PC-3 (cell line): Measurements from ENCODE around the gene SLC25A4. TPM values are rescaled to one million over a fixed set of nuclear protein-coding genes. Genes with fewer than 3 reads are reported as not detected.

Experiments
- ATAC-seq: fragments of 200-7000 bp; cut with Tn5 transposase; 2 replicates; pipeline ENCODE4 v1.9.1; 2020; ENCODE audit warnings: mild to moderate bottlenecking, moderate library complexity
- BruUV-seq: library from RNA; stranded (reverse); fragments of 400-500 nt; replicated peaks from 2 replicates; lab custom pipeline; 2021; lab: Mats Ljungman, UMichigan
- CTCF ChIA-PET: fragments of 300-600 bp; sonication (Branson Sonifier 250); formaldehyde crosslinking; loops from one replicate; lab custom pipeline; 2022; ENCODE audit warnings: antibody characterized with exemption; lab: Charles Lee
- POLR2A ChIA-PET: fragments of 300-600 bp; sonication (Branson Sonifier 250); formaldehyde crosslinking; loops from one replicate; lab custom pipeline; 2022; ENCODE audit warnings: antibody characterized with exemption; ENCODE audit not compliant: unreplicated experiment; lab: Charles Lee
- DNase-seq: peaks from one replicate; pipeline ENCODE4 v3.0.0-alpha.2; 2015
- H2AFZ ChIP-seq: fragments of 300-600 bp; sonication (generic); 2 replicates; pipeline ENCODE4 v1.6.0; 2016; ENCODE audit warnings: antibody characterized with exemption, low read length
- H3F3A ChIP-seq: fragments of 300-600 bp; sonication (generic); one replicate; pipeline ENCODE4 v1.6.0; 2017; ENCODE audit warnings: antibody characterized with exemption, low read length, control low read depth, mild to moderate bottlenecking; ENCODE audit not compliant: unreplicated experiment
- H3K27ac ChIP-seq: fragments of 300-600 bp; sonication (generic); 2 replicates; pipeline ENCODE4 v1.5.1; 2016; ENCODE audit warnings: mild to moderate bottlenecking, low read length
- H3K27me3 ChIP-seq: fragments of 300-600 bp; sonication (generic); 2 replicates; pipeline ENCODE4 v1.6.1; 2016; ENCODE audit warnings: low read length, mixed read lengths
- H3K36me3 ChIP-seq: fragments of 300-600 bp; sonication (generic); 2 replicates; pipeline ENCODE4 v1.6.1; 2016; ENCODE audit warnings: low read depth, mixed run types, low read length, mixed read lengths
- H3K4me1 ChIP-seq: fragments of 300-600 bp; sonication (generic); 2 replicates; pipeline ENCODE4 v1.5.1; 2016; ENCODE audit warnings: low read length; ENCODE audit not compliant: insufficient read depth
- H3K4me2 ChIP-seq: fragments of 300-600 bp; sonication (generic); 2 replicates; pipeline ENCODE4 v1.6.0; 2016; ENCODE audit warnings: low read length
- H3K4me3 ChIP-seq: fragments of 300-600 bp; sonication (generic); 2 replicates; pipeline ENCODE4 v1.5.1; 2016; ENCODE audit warnings: mild to moderate bottlenecking, low read length, mixed read lengths
- H3K79me2 ChIP-seq: fragments of 300-600 bp; sonication (generic); 2 replicates; pipeline ENCODE4 v1.6.1; 2017; ENCODE audit warnings: low read length, mixed read lengths
- H3K9ac ChIP-seq: fragments of 300-600 bp; sonication (generic); 2 replicates; pipeline ENCODE4 v1.6.0; 2016; ENCODE audit warnings: mild to moderate bottlenecking, low read length
- H3K9me2 ChIP-seq: fragments of 300-600 bp; sonication (generic); replicated peaks from 2 replicates; pipeline ENCODE4 v1.6.1; 2016; ENCODE audit warnings: mixed run types, low read length, mixed read lengths
- H3K9me3 ChIP-seq: fragments of 300-600 bp; sonication (generic); 2 replicates; pipeline ENCODE4 v1.6.1; 2016; ENCODE audit warnings: low read length, mixed read lengths
- H4K20me1 ChIP-seq: fragments of 300-600 bp; sonication (generic); 2 replicates; pipeline ENCODE4 v1.6.1; 2016; ENCODE audit warnings: low read length, mixed read lengths
- CTCF ChIP-seq: fragments of 300-600 bp; sonication (generic); conservative IDR thresholded peaks from 2 replicates; pipeline ENCODE4 v1.5.1; 2017; ENCODE audit warnings: antibody characterized with exemption, low read depth, mild to moderate bottlenecking, low read length
- EZH2 ChIP-seq: fragments of 300-600 bp; sonication (generic); IDR thresholded peaks from one replicate; pipeline ENCODE4 v1.6.1; 2017; ENCODE audit warnings: antibody characterized with exemption, mild to moderate bottlenecking, low read length; ENCODE audit not compliant: unreplicated experiment
- EZH2phosphoT487 ChIP-seq: fragments of 300-600 bp; sonication (generic); IDR thresholded peaks from 2 replicates; pipeline ENCODE4 v1.6.1; 2018; ENCODE audit warnings: mild to moderate bottlenecking, antibody characterized with exemption, low read length, borderline replicate concordance
- intact Hi-C: fragments of 100-400 bp; cut with micrococcal nuclease; formaldehyde crosslinking; loops from 2 replicates; pipeline ENCODE4 v1.9.0; 2023
- total RNA-seq: library from RNA; depleted of rRNA; stranded (reverse); fragments of >200 nt; gene quantifications from 2 replicates; pipeline ENCODE4 v1.2.3, GENCODE V29; 2014

SLC25A4 gene
- total RNA-seq, 1 experiment from 2014 or later = 23.2 TPM

- H3F3A ChIP-seq = no peaks in the 10 kb centered on the region
- H3K27ac ChIP-seq = no peak overlapping the region
- H3K9me3 ChIP-seq = no peaks in the 10 kb centered on the region
- H3K27me3 ChIP-seq = no peaks in the 10 kb centered on the region
- DNase-seq = no peak
- no TSS peak for BruUV-seq
- no peak overlapping the region for H3K9ac ChIP-seq
- peaks cover 4% of the 10 kb centered on the region; the same call in 1 of the 2 replicates for H3K4me1 ChIP-seq
- intact Hi-C loops = no loop called here
- TF ChIP-seq EZH2 = no peak
- no peak for TF ChIP-seq CTCF
- no peak for TF ChIP-seq EZH2phosphoT487
- H4K20me1 ChIP-seq = no peaks in the 10 kb centered on the region
- H2AFZ ChIP-seq = no peak overlapping the region
- H3K36me3 ChIP-seq = no peaks in the 10 kb centered on the region
- no peak overlapping the region for H3K4me2 ChIP-seq
- no peak for ATAC-seq
- CTCF ChIA-PET = no interaction called here
- no peaks in the 10 kb centered on the region for H3K79me2 ChIP-seq
- POLR2A ChIA-PET = no interaction called here
- no peaks in the 10 kb centered on the region for H3K9me2 ChIP-seq
- H3K4me3 ChIP-seq = no peak overlapping the region
These were observed 32.7 kb upstream of the SLC25A4 start for GRCh38 chr4:185110375-185110823.

- ATAC-seq = peak; percentile 100
- CTCF ChIA-PET = interaction anchor here (0.5 to 0.9 kb wide), 5 partner anchors 9 to 72 kb away, joined by 3 to 11 read pairs (median 4); no protein-coding TSS in a partner anchor
- intact Hi-C loops = no loop called here
These were observed 31.0 kb upstream of the SLC25A4 start for GRCh38 chr4:185112104-185112503.

More at GRCh38 chr4:185112104-185112503, 31.0 kb upstream of the SLC25A4 start:
- Histone ChIP-seq H3K4me1 (peaks cover 4% of the 10 kb centered on the region; the same call in 1 of the 2 replicates), H2AFZ (no peak overlapping the region), H3K79me2 (no peaks in the 10 kb centered on the region), H3F3A (no peaks in the 10 kb centered on the region), H3K9ac (no peak overlapping the region), H3K27me3 (no peaks in the 10 kb centered on the region), H3K27ac (peak overlapping the region; percentile 26; the same call in 1 of the 2 replicates), H3K9me3 (no peaks in the 10 kb centered on the region), H3K9me2 (no peaks in the 10 kb centered on the region), H4K20me1 (no peaks in the 10 kb centered on the region), H3K4me3 (no peak overlapping the region), H3K36me3 (no peaks in the 10 kb centered on the region), H3K4me2 (no peak overlapping the region)
- POLR2A ChIA-PET = no interaction called here
- peak; percentile 90 for DNase-seq
- BruUV-seq = no TSS peak
- no peak for TF ChIP-seq CTCF
- no peak for TF ChIP-seq EZH2
- no peak for TF ChIP-seq EZH2phosphoT487
